Measurements from ENCODE around the gene TFG.

Gene TFG

DNA sequence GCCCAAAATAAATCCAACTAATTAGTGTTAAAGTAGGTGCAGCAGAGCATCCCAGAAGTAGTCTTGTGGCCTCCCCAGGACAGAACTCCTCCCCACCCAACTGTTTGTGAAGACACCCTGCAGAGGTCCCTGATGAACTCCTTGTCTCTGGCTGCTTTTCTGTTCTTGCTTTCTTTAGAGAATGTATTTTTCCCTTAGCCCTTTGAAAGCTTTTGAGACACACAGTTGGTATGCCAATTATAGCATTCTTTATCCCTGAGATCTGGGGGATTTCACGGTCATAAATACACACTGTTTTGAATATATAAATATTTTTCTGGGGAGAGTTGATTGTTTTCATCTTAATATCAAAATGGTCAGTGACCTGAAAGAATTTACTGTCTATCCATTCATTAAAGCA is 9.8 kb downstream of the TFG start:
- Histone ChIP-seq H2AFZ (ENCODE audit: low read depth, low read length) (no peak overlapping the region), H3K9me3 (ENCODE audit: insufficient read depth, low read length) (no peaks in the 10 kb centered on the region), H3K27me3 (ENCODE audit: low read depth, low read length) (no peaks in the 10 kb centered on the region), H3K27ac (ENCODE audit: low read length) (no peak overlapping the region), H3K4me3 (ENCODE audit: low read length) (no peak overlapping the region), H4K20me1 (ENCODE audit: insufficient read depth, low read length) (peaks cover 67% of the 10 kb centered on the region), H3K4me2 (ENCODE audit: low read length) (no peak overlapping the region), H3K4me1 (ENCODE audit: low read length) (no peaks in the 10 kb centered on the region), H3K79me2 (ENCODE audit: low read length) (peaks cover 92% of the 10 kb centered on the region), H3K36me3 (replicated peaks; ENCODE audit: low read depth, low read length) (peaks cover 81% of the 10 kb centered on the region), H3K9ac (ENCODE audit: low read length) (no peak overlapping the region)
- no peak for TF ChIP-seq EZH2phosphoT487 (IDR thresholded peaks at IDR 0.05; ENCODE audit: low read depth)
- TF ChIP-seq, protein P1, sequence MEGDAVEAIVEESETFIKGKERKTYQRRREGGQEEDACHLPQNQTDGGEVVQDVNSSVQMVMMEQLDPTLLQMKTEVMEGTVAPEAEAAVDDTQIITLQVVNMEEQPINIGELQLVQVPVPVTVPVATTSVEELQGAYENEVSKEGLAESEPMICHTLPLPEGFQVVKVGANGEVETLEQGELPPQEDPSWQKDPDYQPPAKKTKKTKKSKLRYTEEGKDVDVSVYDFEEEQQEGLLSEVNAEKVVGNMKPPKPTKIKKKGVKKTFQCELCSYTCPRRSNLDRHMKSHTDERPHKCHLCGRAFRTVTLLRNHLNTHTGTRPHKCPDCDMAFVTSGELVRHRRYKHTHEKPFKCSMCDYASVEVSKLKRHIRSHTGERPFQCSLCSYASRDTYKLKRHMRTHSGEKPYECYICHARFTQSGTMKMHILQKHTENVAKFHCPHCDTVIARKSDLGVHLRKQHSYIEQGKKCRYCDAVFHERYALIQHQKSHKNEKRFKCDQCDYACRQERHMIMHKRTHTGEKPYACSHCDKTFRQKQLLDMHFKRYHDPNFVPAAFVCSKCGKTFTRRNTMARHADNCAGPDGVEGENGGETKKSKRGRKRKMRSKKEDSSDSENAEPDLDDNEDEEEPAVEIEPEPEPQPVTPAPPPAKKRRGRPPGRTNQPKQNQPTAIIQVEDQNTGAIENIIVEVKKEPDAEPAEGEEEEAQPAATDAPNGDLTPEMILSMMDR (IDR thresholded peaks at IDR 0.05; ENCODE audit: low read depth, low read length), result no peak

DNA sequence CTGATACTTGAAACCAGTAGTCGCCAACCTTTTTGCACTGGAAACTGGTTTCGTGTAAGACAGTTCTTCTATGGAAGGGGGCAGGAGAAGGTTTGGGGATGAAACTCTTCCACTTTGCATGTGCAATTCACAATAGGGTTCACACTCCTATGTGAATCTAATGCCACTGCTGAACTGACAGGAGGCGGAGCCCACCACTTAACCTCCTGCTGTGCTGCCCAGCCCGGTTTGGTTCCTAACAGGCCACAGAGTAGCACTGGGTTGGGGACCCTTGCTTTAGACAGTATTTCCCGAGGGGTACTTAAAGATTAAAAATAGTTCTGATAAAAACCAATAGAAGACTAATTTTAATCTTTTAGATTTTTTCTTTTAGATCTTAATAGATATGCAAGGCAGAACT is 11.1 kb downstream of the TFG start:
- no peaks in the 10 kb centered on the region for H3K9me3 ChIP-seq (ENCODE audit: insufficient read depth, low read length)
- H4K20me1 ChIP-seq (ENCODE audit: insufficient read depth, low read length), result peaks cover 54% of the 10 kb centered on the region
- no peak for TF ChIP-seq EZH2phosphoT487 (IDR thresholded peaks at IDR 0.05; ENCODE audit: low read depth)
- TF ChIP-seq, protein P1 (IDR thresholded peaks at IDR 0.05; ENCODE audit: low read depth, low read length), result no peak
- H3K27ac ChIP-seq (ENCODE audit: low read length), result no peak overlapping the region
- H3K4me2 ChIP-seq (ENCODE audit: low read length), result no peak overlapping the region
- peaks cover 75% of the 10 kb centered on the region for H3K36me3 ChIP-seq (replicated peaks; ENCODE audit: low read depth, low read length)
- no peak overlapping the region for H3K4me3 ChIP-seq (ENCODE audit: low read length)
- no peaks in the 10 kb centered on the region for H3K4me1 ChIP-seq (ENCODE audit: low read length)
- H3K27me3 ChIP-seq (ENCODE audit: low read depth, low read length), result no peaks in the 10 kb centered on the region
- H3K79me2 ChIP-seq (ENCODE audit: low read length), result peaks cover 87% of the 10 kb centered on the region
- H2AFZ ChIP-seq (ENCODE audit: low read depth, low read length), result no peak overlapping the region
- H3K9ac ChIP-seq (ENCODE audit: low read length), result no peak overlapping the region

DNA sequence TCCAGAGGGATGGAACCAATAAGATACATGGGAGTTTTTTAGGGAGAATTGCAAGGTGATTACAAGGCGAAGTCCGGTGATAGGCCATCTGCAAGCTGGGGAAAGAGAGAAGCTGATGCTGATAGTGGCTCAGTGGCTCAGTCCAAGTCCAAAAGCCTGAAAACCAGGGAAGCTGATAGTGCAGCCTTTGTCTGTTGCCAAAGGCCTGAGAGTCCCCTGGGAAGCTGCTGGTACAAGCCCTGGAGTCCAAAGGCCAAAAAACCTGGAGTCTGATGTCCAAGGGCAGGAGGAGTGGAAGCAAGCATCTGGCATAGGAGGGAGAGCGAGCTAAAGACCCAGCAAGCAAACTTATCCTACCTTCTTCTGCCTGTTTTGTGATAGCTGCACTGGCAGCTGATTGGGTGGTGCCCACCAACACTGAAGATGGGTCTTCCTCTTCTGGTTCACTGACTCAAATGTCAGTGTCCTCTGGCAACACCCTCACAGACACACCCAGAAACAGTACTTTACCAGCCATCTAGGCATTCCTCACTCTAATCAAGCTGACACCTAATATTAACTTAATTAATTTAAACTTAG is 16.7 kb downstream of the TFG start:
- H2AFZ ChIP-seq (ENCODE audit: low read depth, low read length), result no peak overlapping the region
- H3K9ac ChIP-seq (ENCODE audit: low read length), result no peak overlapping the region
- H3K27me3 ChIP-seq (ENCODE audit: low read depth, low read length), result no peaks in the 10 kb centered on the region
- TF ChIP-seq, protein P1 (IDR thresholded peaks at IDR 0.05; ENCODE audit: low read depth, low read length), result no peak
- TF ChIP-seq EZH2phosphoT487 (IDR thresholded peaks at IDR 0.05; ENCODE audit: low read depth), result no peak
- H3K4me2 ChIP-seq (ENCODE audit: low read length), result no peak overlapping the region
- H4K20me1 ChIP-seq (ENCODE audit: insufficient read depth, low read length), result peaks cover 31% of the 10 kb centered on the region
- peaks cover 77% of the 10 kb centered on the region for H3K79me2 ChIP-seq (ENCODE audit: low read length)
- H3K36me3 ChIP-seq (replicated peaks; ENCODE audit: low read depth, low read length), result peaks cover 63% of the 10 kb centered on the region
- H3K4me1 ChIP-seq (ENCODE audit: low read length), result no peaks in the 10 kb centered on the region
- H3K27ac ChIP-seq (ENCODE audit: low read length), result no peak overlapping the region
- no peak overlapping the region for H3K4me3 ChIP-seq (ENCODE audit: low read length)
- no peaks in the 10 kb centered on the region for H3K9me3 ChIP-seq (ENCODE audit: insufficient read depth, low read length)

DNA sequence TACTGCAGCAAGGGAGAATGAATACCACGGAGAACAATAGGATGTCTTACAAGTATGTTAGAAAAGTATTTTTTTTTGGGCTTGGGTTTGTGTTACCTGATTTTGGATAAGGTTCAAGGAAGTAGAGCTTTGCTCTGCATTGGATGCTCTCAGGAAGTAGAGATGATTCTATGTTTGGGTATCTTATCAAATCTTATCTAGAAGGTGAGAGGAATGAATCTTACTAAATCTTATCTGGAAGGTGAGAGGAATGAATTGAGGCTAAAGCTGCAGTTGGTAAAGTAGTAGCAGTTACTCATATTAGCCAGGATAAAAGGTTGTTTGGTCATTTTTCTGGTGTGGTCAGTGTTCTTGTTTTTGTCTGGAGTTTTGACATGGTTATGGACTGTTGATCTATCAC is 17.4 kb downstream of the TFG start:
- Histone ChIP-seq H4K20me1 (ENCODE audit: insufficient read depth, low read length) (peaks cover 27% of the 10 kb centered on the region), H3K36me3 (replicated peaks; ENCODE audit: low read depth, low read length) (peaks cover 57% of the 10 kb centered on the region)
- no peak for TF ChIP-seq EZH2phosphoT487 (IDR thresholded peaks at IDR 0.05; ENCODE audit: low read depth)
- TF ChIP-seq, protein P1 (IDR thresholded peaks at IDR 0.05; ENCODE audit: low read depth, low read length), result no peak

More for the DNA sequence above, 17.4 kb downstream of the TFG start:
- H3K27ac ChIP-seq (ENCODE audit: low read length), result no peak overlapping the region
- H3K4me3 ChIP-seq (ENCODE audit: low read length), result no peak overlapping the region
- no peak overlapping the region for H2AFZ ChIP-seq (ENCODE audit: low read depth, low read length)
- H3K27me3 ChIP-seq (ENCODE audit: low read depth, low read length), result no peaks in the 10 kb centered on the region
- H3K4me1 ChIP-seq (ENCODE audit: low read length), result no peaks in the 10 kb centered on the region
- H3K4me2 ChIP-seq (ENCODE audit: low read length), result no peak overlapping the region
- peaks cover 76% of the 10 kb centered on the region for H3K79me2 ChIP-seq (ENCODE audit: low read length)
- H3K9ac ChIP-seq (ENCODE audit: low read length), result no peak overlapping the region
- no peaks in the 10 kb centered on the region for H3K9me3 ChIP-seq (ENCODE audit: insufficient read depth, low read length)
